HepG2 (cell line): ENCODE data around the gene URAD. TPM values are rescaled to one million over a fixed set of nuclear protein-coding genes. Genes with fewer than 3 reads are reported as not detected.
A peak's percentile ranks its signal among the peaks of the same experiment; 100 is the strongest.

ENCODE experiments used
- ATF4 ChIP-seq, 2 experiments: fragments of 450-650 bp in 1 of 2; sonication (generic) in 1 of 2; formaldehyde crosslinking; IDR thresholded peaks; 2 replicates each; pipeline versions ENCODE4 v1.5.0 to v1.8.0; 2020 to 2022; ENCODE audit warnings: mild to moderate bottlenecking in 1 of 2, missing genetic modification reagents in 1 of 2
- BHLHE40 ChIP-seq: IDR thresholded peaks from 2 replicates; pipeline ENCODE4 v1.6.1; 2011; ENCODE audit warnings: low read length, improper control_type of control experiment
- DMAP1 ChIP-seq: IDR thresholded peaks from 2 replicates; pipeline ENCODE4 v1.6.1; 2016
- GLMP ChIP-seq: sonication (generic); formaldehyde crosslinking; IDR thresholded peaks from 2 replicates; pipeline ENCODE4 v1.9.0; 2021; ENCODE audit warnings: missing genetic modification reagents, mild to moderate bottlenecking, borderline replicate concordance
- HNF1A ChIP-seq, 2 experiments: sonication (generic) in 1 of 2; formaldehyde crosslinking in 1 of 2; IDR thresholded peaks; 2 replicates each; pipeline versions ENCODE4 v1.4.0 to v1.6.1; 2016 to 2020; ENCODE audit warnings: borderline replicate concordance in 1 of 2, low read depth in 1 of 2, mild to moderate bottlenecking in 1 of 2, missing genetic modification reagents in 1 of 2
- KLF9 ChIP-seq: IDR thresholded peaks from 2 replicates; pipeline ENCODE4 v1.6.1; 2016; ENCODE audit warnings: low read depth
- MATR3 ChIP-seq: sonication (generic); formaldehyde crosslinking; IDR thresholded peaks from 2 replicates; pipeline ENCODE4 v1.4.0; 2020; ENCODE audit warnings: missing genetic modification reagents
- NFYB ChIP-seq: sonication (generic); formaldehyde crosslinking; IDR thresholded peaks from 2 replicates; pipeline ENCODE4 v1.4.0; 2020; ENCODE audit warnings: missing genetic modification reagents
- SALL1 ChIP-seq: sonication (generic); formaldehyde crosslinking; IDR thresholded peaks from 2 replicates; pipeline ENCODE4 v1.8.0; 2022; ENCODE audit warnings: mild to moderate bottlenecking, missing genetic modification reagents
- TBX3 ChIP-seq: fragments of 450-650 bp; IDR thresholded peaks from 2 replicates; pipeline ENCODE4 v1.6.1; 2017; ENCODE audit warnings: antibody characterized with exemption, mild to moderate bottlenecking, inconsistent platforms, borderline replicate concordance
- THAP7 ChIP-seq: sonication (generic); formaldehyde crosslinking; IDR thresholded peaks from 2 replicates; pipeline ENCODE4 v1.8.1; 2023; ENCODE audit warnings: mild to moderate bottlenecking, missing genetic modification reagents
- YEATS4 ChIP-seq: sonication (generic); formaldehyde crosslinking; IDR thresholded peaks from 2 replicates; pipeline ENCODE4 v1.4.0; 2020; ENCODE audit warnings: missing genetic modification reagents, borderline replicate concordance
- ZFP1 ChIP-seq: IDR thresholded peaks from 2 replicates; pipeline ENCODE4 v1.6.1; 2016
- ZFP91 ChIP-seq: sonication (generic); formaldehyde crosslinking; IDR thresholded peaks from 2 replicates; pipeline ENCODE4 v1.9.0; 2022; ENCODE audit warnings: missing genetic modification reagents, mild to moderate bottlenecking, borderline replicate concordance
- ZNF556 ChIP-seq: sonication (generic); formaldehyde crosslinking; IDR thresholded peaks from 2 replicates; pipeline ENCODE4 v1.4.0; 2020; ENCODE audit warnings: mild to moderate bottlenecking, missing genetic modification reagents, borderline replicate concordance
- ZSCAN20 ChIP-seq: sonication (generic); formaldehyde crosslinking; IDR thresholded peaks from 2 replicates; pipeline ENCODE4 v1.4.0; 2020; ENCODE audit warnings: missing genetic modification reagents, mild to moderate bottlenecking, borderline replicate concordance
- polyA plus RNA-seq, 8 experiments: library from polyadenylated mRNA; depleted of rRNA in 3 of 8; stranded (reverse) in 7 of 8; unstranded in 1 of 8; fragments of >200 nt; fragmentation: Illumina TruSeq in 4 of 8; extraction: Trizol in 4 of 8; gene quantifications; 2 replicates each; pipeline versions ENCODE4 v1.2.1 to v1.2.3, GENCODE V29; 2011 to 2016; ENCODE audit warnings: low read depth in 4 of 8, missing spikeins in 1 of 8, mixed read lengths in 1 of 8; ENCODE audit not compliant: insufficient read depth in 1 of 8
- total RNA-seq, 5 experiments: library from RNA; depleted of rRNA; stranded (reverse); fragments of >200 nt; fragmentation: Illumina TruSeq; extraction: Trizol; gene quantifications; 2 replicates each; pipeline ENCODE4 v1.2.3, GENCODE V29; 2016; ENCODE audit warnings: low read depth in 1 of 5

Gene URAD
- total and polyA plus RNA-seq, 2 of the 13 experiments (the other 11 are each of a cell fraction or from before 2014, with no cell fraction given), result not detected

- TF ChIP-seq ATF4 (CRISPR knock-in tag; IDR thresholded peaks at IDR 0.05) (0 out of 4 replicates have a peak, but pooled peaks of 1 of the 2 experiments have one; percentile 58), MATR3 (CRISPR knock-in tag) (no peak), BHLHE40 (peak; percentile 71), ZNF556 (CRISPR knock-in tag) (peak; percentile 87; the same call in 1 of the 2 replicates), YEATS4 (CRISPR knock-in tag) (peak; percentile 20; the same call in 1 of the 2 replicates), GLMP (CRISPR knock-in tag) (no peak), NFYB (CRISPR knock-in tag) (no peak), TBX3 (peak; percentile 30; the same call in 1 of the 2 replicates), ZFP91 (peak; percentile 80; the same call in 1 of the 2 replicates), SALL1 (peak; percentile 94), ZSCAN20 (peak; percentile 65; the same call in 1 of the 2 replicates), ZFP1 (CRISPR knock-in tag) (0 out of 2 replicates have a peak, but pooled peaks have one; percentile 29), HNF1A (IDR thresholded peaks at IDR 0.05; ENCODE audit: low read depth) (no peak), HNF1A (CRISPR knock-in tag; IDR thresholded peaks at IDR 0.05; ENCODE audit: borderline replicate concordance) (peak; percentile 67; the same call in 1 of the 2 replicates), THAP7 (peak; percentile 66; the same call in 1 of the 2 replicates), KLF9 (CRISPR knock-in tag) (0 out of 2 replicates have a peak, but pooled peaks have one; percentile 44), DMAP1 (CRISPR knock-in tag) (peak; percentile 54)
Observed at GRCh38 chr13:27960362-27961226, 27.9 kb downstream of the URAD start (continued).
